Measurements from ENCODE around the gene VIL1. TPM values are rescaled to one million over a fixed set of nuclear protein-coding genes. Genes with fewer than 3 reads are reported as not detected.

The VIL1 gene
- polyA plus RNA-seq, 1 donor (not counting 4 experiments of a cell fraction or from before 2014, with no cell fraction given): not detected

DNA sequence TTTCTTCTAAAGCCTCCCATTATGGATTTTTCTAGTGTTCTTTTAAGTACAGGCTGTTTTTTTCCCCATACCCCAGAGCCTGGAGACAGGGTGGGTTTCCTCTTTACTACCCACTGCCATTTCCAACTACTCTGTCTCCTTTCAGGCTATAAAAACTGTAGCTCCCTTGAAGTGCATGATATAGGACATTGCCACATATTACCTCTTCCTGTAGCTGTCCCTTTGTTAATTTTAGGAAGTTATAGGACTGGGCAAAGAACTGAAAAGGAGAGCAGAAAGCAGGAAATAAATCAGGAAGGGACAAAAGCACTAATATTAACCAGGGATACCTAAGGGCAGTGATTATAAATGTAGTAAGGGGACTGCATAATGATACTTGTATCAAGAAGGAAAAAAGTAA, 54.1 kb downstream of the VIL1 start:
- H3K9ac ChIP-seq (ENCODE audit: control insufficient read depth, extremely low read depth, insufficient read depth, low read length): no peak overlapping the region
- H4K20me1 ChIP-seq (ENCODE audit: control insufficient read depth, extremely low read depth, insufficient read depth, low read length): no peaks in the 10 kb centered on the region
- H3K4me1 ChIP-seq (ENCODE audit: control insufficient read depth, extremely low read depth, insufficient read depth, low read length): no peaks in the 10 kb centered on the region
- DNase-seq (ENCODE audit: low read depth, low spot score) (no peak), FAIRE-seq (no peak)
- TF ChIP-seq, protein P1, sequence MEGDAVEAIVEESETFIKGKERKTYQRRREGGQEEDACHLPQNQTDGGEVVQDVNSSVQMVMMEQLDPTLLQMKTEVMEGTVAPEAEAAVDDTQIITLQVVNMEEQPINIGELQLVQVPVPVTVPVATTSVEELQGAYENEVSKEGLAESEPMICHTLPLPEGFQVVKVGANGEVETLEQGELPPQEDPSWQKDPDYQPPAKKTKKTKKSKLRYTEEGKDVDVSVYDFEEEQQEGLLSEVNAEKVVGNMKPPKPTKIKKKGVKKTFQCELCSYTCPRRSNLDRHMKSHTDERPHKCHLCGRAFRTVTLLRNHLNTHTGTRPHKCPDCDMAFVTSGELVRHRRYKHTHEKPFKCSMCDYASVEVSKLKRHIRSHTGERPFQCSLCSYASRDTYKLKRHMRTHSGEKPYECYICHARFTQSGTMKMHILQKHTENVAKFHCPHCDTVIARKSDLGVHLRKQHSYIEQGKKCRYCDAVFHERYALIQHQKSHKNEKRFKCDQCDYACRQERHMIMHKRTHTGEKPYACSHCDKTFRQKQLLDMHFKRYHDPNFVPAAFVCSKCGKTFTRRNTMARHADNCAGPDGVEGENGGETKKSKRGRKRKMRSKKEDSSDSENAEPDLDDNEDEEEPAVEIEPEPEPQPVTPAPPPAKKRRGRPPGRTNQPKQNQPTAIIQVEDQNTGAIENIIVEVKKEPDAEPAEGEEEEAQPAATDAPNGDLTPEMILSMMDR (optimal IDR thresholded peaks at IDR 0.05 in 1 of 3, IDR thresholded peaks at IDR 0.05 in 1 of 3, conservative IDR thresholded peaks at IDR 0.05 in 1 of 3; ENCODE audit: extremely low read depth in 1 of 3, insufficient read depth in 2 of 3, low read length in 3 of 3): no peak
- no peak for TF ChIP-seq EZH2 (IDR thresholded peaks at IDR 0.05; ENCODE audit: low read length)
- H3K36me3 ChIP-seq (ENCODE audit: control insufficient read depth in 2 of 2, extremely low read depth in 1 of 2, insufficient read depth in 2 of 2, low read length in 2 of 2): peaks cover 0 to under 1% of the 10 kb centered on the region in 2 experiments
- no peaks in the 10 kb centered on the region for H3K79me2 ChIP-seq (ENCODE audit: control insufficient read depth, insufficient read depth, low read length)
- no peak overlapping the region for H3K27ac ChIP-seq (ENCODE audit: control insufficient read depth, insufficient read depth, low read length)
- H3K4me2 ChIP-seq (ENCODE audit: control insufficient read depth, extremely low read depth, insufficient read depth, low read depth, low read length): no peak overlapping the region
- dilution Hi-C loops (cut with MboI; ENCODE audit: extremely low pct_ligation_motif_present, low sequenced_read_pairs): no loop called here
- no peaks in the 10 kb centered on the region for H3K9me1 ChIP-seq (ENCODE audit: control insufficient read depth, extremely low read depth, insufficient read depth, low read length)
- no peak overlapping the region for H2AFZ ChIP-seq (ENCODE audit: control insufficient read depth, low read length)
- H3K4me3 ChIP-seq (ENCODE audit: control insufficient read depth in 2 of 3, extremely low read depth in 1 of 3, insufficient read depth in 2 of 3, low read depth in 1 of 3, low read length in 3 of 3): no peak overlapping the region
- no peaks in the 10 kb centered on the region for H3K27me3 ChIP-seq (ENCODE audit: control insufficient read depth, extremely low read depth, insufficient read depth, low read length)
- no peaks in the 10 kb centered on the region for H3K9me3 ChIP-seq (ENCODE audit: control insufficient read depth, low read depth, low read length)

DNA sequence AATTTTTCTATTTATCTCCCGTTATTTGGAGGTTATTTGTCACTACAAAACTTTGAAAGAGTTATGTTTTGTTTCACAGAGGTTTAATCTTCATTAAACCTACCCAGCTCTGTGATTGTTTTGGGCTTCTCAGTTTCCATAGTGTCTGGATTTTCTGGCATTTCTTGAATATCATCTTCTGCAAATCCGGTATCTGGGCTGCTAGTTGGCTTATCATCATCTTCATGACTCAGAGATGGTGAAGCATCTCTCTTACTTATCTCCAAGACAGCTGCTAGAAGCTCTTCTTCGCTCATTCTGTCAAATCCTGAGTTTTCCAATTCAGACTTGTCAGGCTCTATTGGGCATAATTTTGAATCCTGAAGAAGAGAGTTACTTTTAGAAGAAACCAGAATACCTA, 55.6 kb downstream of the VIL1 start:
- Histone ChIP-seq H3K27me3 (ENCODE audit: control insufficient read depth, extremely low read depth, insufficient read depth, low read length) (no peaks in the 10 kb centered on the region), H3K27ac (ENCODE audit: control insufficient read depth, insufficient read depth, low read length) (no peak overlapping the region), H3K36me3 (ENCODE audit: control insufficient read depth in 2 of 2, extremely low read depth in 1 of 2, insufficient read depth in 2 of 2, low read length in 2 of 2) (peaks cover 0 to 4% of the 10 kb centered on the region in 2 experiments), H4K20me1 (ENCODE audit: control insufficient read depth, extremely low read depth, insufficient read depth, low read length) (no peaks in the 10 kb centered on the region), H3K9me3 (ENCODE audit: control insufficient read depth, low read depth, low read length) (no peaks in the 10 kb centered on the region), H3K9ac (ENCODE audit: control insufficient read depth, extremely low read depth, insufficient read depth, low read length) (no peak overlapping the region), H2AFZ (ENCODE audit: control insufficient read depth, low read length) (no peak overlapping the region), H3K79me2 (ENCODE audit: control insufficient read depth, insufficient read depth, low read length) (no peaks in the 10 kb centered on the region), H3K4me1 (ENCODE audit: control insufficient read depth, extremely low read depth, insufficient read depth, low read length) (no peaks in the 10 kb centered on the region), H3K4me3 (ENCODE audit: control insufficient read depth in 2 of 3, extremely low read depth in 1 of 3, insufficient read depth in 2 of 3, low read depth in 1 of 3, low read length in 3 of 3) (no peak overlapping the region), H3K9me1 (ENCODE audit: control insufficient read depth, extremely low read depth, insufficient read depth, low read length) (no peaks in the 10 kb centered on the region), H3K4me2 (ENCODE audit: control insufficient read depth, extremely low read depth, insufficient read depth, low read depth, low read length) (no peak overlapping the region)
- TF ChIP-seq, protein P1 (optimal IDR thresholded peaks at IDR 0.05 in 1 of 3, IDR thresholded peaks at IDR 0.05 in 1 of 3, conservative IDR thresholded peaks at IDR 0.05 in 1 of 3; ENCODE audit: extremely low read depth in 1 of 3, insufficient read depth in 2 of 3, low read length in 3 of 3): no peak
- no peak for TF ChIP-seq EZH2 (IDR thresholded peaks at IDR 0.05; ENCODE audit: low read length)
- DNase-seq (ENCODE audit: low read depth, low spot score): no peak
- dilution Hi-C loops (cut with MboI; ENCODE audit: extremely low pct_ligation_motif_present, low sequenced_read_pairs): no loop called here
- FAIRE-seq: no peak
